Measurements from ENCODE around the gene RASA3.
A peak's percentile ranks its signal among the peaks of the same experiment; 100 is the strongest.

Gene RASA3

DNA sequence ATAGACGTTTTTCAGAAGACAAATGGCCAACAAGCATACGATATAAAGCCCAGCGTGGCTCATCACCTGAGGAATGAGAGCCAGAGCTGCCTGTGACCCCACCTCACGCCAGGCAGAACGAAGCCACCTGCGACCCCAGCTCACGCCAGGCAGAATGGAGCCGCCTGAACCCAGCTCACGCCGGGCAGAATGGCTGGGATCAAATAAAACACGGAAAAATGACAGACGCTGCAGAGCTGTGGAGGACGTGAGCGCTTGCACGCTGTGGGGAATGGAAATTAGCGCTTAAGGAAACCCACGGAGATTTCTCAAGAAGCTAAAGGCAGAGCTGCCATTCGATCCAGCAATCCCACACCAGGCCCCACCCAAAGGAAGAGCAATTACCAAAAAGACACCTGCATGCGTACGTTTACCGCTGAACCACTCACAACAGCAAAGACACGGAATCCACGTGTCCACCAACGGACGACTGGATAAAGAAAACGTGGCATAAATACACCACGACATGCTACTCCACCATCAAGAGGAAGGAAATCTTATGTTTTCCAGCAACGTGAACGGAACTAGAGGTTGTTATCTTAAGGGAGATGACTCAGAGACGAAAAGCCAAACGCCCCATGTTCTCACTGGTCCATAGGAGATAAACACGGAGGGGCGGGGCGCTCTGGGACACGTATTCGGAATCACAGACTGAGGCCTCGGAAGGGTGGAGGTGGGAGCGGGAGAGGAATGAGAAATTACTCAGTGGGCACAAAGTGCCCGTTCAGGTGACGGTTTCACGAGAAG lies 127.8 kb downstream of the RASA3 start:
- peak; percentile 80 for DNase-seq (ENCODE audit: low spot score)

- DNase-seq (ENCODE audit: low spot score) = no peak
These were observed 129.6 kb downstream of the RASA3 start for GRCh38 chr13:114002771-114003321.

GRCh38 chr13:114002009-114002544 lies 130.3 kb downstream of the RASA3 start:
- DNase-seq (ENCODE audit: low spot score) = no peak

DNA sequence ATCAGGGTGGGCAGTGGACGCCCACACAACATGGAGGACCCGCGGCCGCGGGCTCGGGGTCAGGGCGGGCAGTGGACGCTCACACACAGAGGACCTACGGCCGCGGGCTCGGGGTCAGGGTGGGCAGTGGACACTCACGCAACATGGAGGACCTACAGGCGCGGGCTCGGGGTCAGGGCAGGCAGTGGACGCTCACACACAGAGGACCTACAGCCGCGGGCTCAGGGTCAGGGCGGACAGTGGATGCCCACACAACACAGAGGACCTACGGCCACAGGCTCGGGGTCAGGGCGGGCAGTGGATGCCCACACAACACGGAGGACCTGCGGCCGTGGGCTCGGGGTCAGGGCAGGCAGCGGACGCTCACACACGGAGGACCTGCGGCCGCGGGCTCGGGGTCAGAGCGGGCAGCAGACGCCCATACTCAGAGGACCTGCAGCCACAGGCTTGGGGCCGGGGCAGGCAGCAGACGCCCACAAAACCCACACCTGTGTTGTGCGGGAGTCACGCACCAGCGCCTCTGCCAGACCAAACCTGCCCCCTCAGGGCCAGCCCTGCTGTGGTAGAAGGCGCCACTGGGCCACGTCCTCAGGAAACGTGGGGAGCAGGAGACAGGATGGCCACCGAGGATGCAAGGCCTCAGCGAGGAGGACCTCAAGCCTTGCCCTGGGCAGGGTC lies 131.0 kb downstream of the RASA3 start:
- DNase-seq (ENCODE audit: low spot score) = no peak

- DNase-seq (ENCODE audit: low spot score) = no peak
These were observed 132.0 kb downstream of the RASA3 start for GRCh38 chr13:114000151-114001040.

- DNase-seq (ENCODE audit: low spot score) = no peak
These were observed 132.9 kb downstream of the RASA3 start for GRCh38 chr13:113999618-113999910.

DNA sequence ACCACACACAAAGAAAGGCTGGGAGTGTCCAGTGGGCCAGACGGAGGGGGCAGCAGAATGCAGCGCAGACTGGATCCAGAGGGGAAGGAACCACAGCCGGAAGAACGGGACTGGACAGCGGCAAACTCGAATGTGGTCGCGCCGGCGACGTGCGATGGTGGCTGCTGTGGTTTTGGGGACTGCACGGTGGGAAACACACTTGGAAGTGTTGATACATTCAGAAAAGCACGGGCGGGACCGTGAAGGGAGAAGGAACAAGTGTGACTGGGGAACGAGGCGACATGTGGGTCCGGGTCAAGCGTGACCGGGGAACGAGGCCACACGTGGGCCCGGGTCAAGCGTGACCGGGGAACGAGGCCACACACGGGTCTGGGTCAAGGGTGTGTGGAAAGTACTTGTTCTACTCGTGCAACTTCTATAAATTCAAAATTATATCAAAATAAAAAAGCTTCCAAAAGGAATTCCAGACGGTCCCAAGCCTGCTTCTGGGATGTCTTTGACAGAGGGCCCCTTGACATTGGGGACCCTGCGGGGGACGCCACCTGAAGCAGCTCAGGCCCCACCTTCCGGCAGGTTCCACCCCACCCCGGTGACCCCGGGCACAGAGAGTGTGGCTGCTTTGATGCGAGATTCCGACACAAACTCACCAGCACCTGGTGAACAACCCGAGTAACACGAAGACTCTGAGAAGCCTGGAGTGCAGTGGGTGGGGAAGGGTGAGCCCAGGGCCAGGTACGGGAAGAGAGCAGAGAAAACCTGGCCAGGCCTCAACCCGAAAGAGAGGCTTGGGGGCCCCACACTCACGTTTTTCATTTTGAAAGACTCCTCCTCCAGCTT lies 133.4 kb downstream of the RASA3 start:
- DNase-seq (ENCODE audit: low spot score) = no peak

DNA sequence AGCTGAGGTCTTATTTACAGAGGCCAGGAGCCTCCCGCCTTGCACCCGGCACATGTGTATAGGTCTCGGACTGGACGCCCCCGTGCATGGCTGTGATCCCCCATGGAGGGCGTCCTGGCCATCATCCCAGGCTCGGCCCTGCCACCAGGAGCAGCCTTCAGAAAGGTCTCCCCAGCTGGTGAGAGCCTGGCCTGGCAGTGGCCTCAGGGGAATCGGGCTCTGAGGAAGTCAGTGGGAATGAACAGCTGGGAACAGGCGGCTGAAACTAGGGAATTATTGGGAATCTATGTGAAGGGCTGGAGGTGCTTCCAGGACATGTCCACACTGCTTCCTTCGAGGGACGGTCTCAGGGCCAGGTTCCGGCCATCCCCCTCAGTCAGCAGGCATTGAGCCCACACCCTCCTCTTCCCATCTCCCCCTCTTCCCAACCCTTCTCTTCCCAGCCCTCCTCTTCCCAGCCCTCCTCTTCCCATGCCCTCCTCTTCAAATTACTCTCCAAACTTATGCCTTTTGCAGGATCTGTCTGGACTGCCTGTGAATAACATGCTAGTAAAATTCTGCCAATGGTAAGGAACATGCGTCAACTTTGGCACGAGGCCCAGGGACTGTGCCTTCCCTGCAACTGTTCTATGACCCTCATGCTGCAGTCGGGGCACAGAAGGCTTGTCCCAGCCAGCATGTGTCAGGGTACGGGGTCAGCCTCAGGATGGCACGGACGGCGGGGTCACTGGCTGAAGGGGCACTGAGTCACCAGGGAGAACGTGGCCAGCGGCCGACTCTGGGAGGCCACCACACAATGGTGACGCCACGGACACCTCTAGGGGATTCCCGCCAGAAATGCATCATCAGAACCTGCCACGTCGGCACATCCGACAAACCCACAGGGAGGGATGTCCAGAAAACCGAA lies 134.3 kb downstream of the RASA3 start:
- no peak for DNase-seq (ENCODE audit: low spot score)

- no peak for DNase-seq (ENCODE audit: low spot score)
These were observed 135.3 kb downstream of the RASA3 start for GRCh38 chr13:113996912-113997745.

DNA sequence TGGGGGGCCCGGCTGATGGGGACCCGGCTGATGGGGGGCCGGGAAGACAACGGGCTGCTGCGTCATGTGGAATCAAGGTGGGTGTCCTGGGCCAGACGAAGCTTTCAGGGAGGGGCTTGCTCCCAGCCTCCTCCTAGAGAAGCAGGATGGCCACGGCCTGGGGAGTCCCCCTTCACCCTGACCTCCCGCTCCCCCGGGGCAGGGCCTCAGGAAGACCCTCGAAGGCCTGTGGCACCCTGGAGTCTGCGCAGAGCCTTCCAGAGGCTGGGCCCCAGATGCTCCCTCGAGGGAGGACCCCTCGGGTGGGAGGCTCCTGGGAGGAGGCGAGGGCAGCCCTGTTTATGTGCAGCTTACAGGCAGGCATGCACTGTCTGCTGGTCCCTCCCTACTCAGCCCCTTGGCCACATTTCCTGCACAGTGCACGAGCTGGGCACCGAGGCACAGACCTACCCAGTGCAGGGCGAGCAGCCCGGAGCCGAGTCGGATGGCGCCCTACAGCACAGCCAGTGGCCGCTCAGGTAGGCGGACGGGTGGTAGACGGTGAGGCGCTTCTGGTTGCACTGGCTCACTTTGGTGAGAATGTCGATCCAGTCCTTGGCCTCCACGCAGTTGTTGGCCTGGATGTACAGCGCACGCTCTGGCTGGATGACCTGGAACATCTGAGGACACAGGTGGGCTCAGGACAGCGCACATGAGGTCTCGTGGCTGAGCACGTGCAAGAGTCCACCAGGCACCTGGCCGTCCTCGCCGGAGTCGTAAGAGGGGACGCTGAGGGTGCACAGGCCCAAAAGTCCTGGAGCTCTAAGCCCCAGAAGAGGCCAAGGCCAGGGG lies 136.1 kb downstream of the RASA3 start:
- DNase-seq (ENCODE audit: low spot score) = no peak

GRCh38 chr13:113995051-113995601 lies 137.3 kb downstream of the RASA3 start:
- DNase-seq (ENCODE audit: low spot score) = no peak

DNA sequence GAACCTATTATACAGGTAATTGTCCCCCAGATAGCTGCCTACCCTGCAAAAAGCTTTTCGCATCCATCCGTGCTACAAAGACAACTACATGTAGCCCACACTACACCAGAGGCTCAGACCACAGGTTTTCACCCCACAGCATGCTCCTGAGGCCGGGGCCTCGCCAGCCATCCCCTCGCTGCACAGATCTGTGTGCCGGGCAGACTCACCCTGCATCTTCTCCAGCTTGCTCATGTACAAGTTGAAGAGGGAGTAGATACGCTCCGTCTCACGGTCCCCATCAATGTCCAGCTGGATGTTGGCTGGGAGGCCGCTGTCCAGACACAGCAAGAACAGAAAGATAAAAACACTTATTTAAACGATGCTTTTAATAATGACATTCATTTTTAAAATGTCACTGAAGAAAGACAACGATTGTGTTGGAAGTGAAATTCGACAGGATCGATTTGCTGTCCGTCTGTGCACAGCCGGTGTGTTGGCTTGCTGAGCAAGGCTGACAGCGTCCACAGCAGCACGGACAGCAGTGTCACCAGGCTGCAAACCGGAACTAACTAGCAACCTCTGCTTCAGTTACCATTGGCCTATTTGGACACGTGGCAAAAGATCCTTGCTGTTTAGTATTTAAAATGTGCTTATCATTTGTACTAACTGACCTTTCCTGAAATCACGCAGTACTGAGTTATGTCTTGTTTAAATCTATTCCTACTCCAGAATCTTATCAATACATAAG lies 140.0 kb downstream of the RASA3 start:
- no peak for DNase-seq (ENCODE audit: low spot score)

GRCh38 chr13:113991676-113992179 lies 140.7 kb downstream of the RASA3 start:
- DNase-seq (ENCODE audit: low spot score) = no peak

- no peak for DNase-seq (ENCODE audit: low spot score)
These were observed 141.2 kb downstream of the RASA3 start for GRCh38 chr13:113991191-113991669.

GRCh38 chr13:113990321-113990837 lies 142.0 kb downstream of the RASA3 start:
- no peak for DNase-seq (ENCODE audit: low spot score)

DNA sequence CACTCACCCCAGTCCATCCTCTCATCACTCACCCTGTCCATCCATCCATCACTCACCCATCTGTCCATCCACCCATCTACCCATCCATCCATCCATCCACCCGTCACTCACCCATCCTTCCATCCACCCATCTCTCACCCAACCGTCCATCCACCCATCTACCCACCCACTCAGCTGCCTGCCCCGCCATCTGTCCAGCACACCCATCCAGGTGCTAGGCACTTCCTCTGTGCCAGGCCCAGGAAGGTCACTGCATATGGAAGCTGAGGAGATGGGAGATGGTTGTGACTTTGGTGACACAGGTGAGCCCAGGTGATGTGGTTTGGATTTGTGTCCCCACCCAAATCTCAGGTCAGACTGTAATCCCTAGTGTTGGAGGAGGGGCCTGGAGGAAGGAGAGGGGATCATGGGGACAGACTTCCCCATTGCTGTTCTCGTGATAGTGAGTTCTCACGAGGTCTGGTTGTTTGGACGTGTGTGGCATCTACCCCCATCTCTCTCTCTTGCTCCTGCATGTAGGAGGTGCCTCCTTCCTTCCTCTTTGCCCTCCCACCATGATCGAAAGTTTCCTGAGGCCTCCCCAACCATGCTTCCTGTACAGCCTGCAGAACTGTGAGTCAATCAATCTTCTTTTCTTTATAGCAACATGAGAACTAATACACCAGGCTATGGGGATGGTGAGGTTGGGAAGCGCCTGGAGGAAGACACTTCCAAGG lies 142.7 kb downstream of the RASA3 start:
- DNase-seq (ENCODE audit: low spot score) = no peak
